SIG-M5 (cell line): ENCODE measurements around the gene PTGER2.

Experiments used
- DNase-seq: peaks from one replicate; lab custom pipeline; 2025; lab: John Stamatoyannopoulos, UW

PTGER2 gene

GRCh38 chr14:52313903-52314594, at the start of gene PTGER2:
Gene PTGER2 (plus strand): TSS chr14:52314312. CDS start chr14:52314549, 237 bp downstream.
- no peak for DNase-seq

GRCh38 chr14:52265253-52265652, 48.9 kb upstream of the PTGER2 start:
- DNase-seq, result no peak

GRCh38 chr14:52266179-52266578, 47.9 kb upstream of the PTGER2 start:
- DNase-seq, result no peak

GRCh38 chr14:52266782-52267181, 47.3 kb upstream of the PTGER2 start:
- DNase-seq, result no peak

GRCh38 chr14:52267501-52268278, 46.4 kb upstream of the PTGER2 start, which contains the start of gene PTGDR:
Gene PTGDR (plus strand): TSS chr14:52267698. CDS start chr14:52267815, 117 bp downstream.
- no peak for DNase-seq

GRCh38 chr14:52268279-52269061, 45.6 kb upstream of the PTGER2 start:
- no peak for DNase-seq

- no peak for DNase-seq
These were observed 45.0 kb upstream of the PTGER2 start for GRCh38 chr14:52269100-52269499.

- no peak for DNase-seq
These were observed 44.1 kb upstream of the PTGER2 start for GRCh38 chr14:52269982-52270381.

GRCh38 chr14:52271538-52271937, 42.6 kb upstream of the PTGER2 start:
- DNase-seq, result no peak

GRCh38 chr14:52272375-52272774, 41.7 kb upstream of the PTGER2 start:
- no peak for DNase-seq

- DNase-seq, result no peak
These were observed 38.7 kb upstream of the PTGER2 start for GRCh38 chr14:52275372-52275771.

- no peak for DNase-seq
These were observed 36.6 kb upstream of the PTGER2 start for GRCh38 chr14:52277552-52277951.

- DNase-seq, result no peak
These were observed 34.7 kb upstream of the PTGER2 start for GRCh38 chr14:52279408-52279807.

- no peak for DNase-seq
These were observed 31.0 kb upstream of the PTGER2 start for GRCh38 chr14:52283099-52283498.

- no peak for DNase-seq
These were observed 27.2 kb upstream of the PTGER2 start for GRCh38 chr14:52286661-52287649.

GRCh38 chr14:52296378-52296777, 17.7 kb upstream of the PTGER2 start:
- DNase-seq, result no peak

- DNase-seq, result no peak
These were observed 15.3 kb upstream of the PTGER2 start for GRCh38 chr14:52298795-52299194.

- no peak for DNase-seq
These were observed 14.3 kb upstream of the PTGER2 start for GRCh38 chr14:52299692-52300278.

GRCh38 chr14:52303236-52303635, 10.9 kb upstream of the PTGER2 start:
- DNase-seq, result no peak

GRCh38 chr14:52304248-52304904, 9.7 kb upstream of the PTGER2 start:
- DNase-seq, result no peak
